Measurements from ENCODE around the gene RRAS.
A peak's percentile ranks its signal among the peaks of the same experiment; 100 is the strongest.

Gene RRAS

DNA sequence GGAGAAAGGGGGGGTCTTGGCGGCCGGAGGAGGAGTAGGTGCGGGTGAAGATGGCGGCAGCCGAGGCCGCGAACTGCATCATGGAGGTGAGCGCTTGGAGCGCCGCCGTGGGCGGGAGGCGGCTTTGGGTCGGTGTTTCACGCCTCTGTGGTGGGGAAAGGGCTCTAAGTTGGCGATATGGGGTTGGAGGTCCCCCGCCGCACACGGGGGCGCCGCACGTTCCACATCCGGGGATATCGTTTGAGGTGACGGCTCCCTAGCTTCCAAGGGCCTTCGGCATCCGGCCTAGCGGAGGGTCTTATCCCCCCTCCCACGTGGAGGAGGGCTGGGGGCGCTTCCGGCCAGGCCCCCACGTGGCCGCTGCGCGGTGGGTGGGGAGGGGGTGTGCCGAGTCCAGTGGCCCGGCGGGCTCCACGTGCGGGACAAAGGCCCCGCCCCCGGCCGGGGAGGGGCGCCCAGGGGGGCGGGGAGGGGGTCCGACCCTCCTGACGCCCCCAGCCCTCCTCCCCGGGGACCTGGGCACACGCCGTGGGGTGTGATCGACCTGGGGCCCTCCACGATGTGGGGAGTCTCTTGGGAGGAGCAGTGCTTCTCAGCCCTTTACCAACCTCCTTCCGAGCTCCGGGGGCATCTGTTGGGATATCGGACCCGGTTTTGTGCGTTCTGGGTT is 37.4 kb upstream of the RRAS start, which contains the start of gene PRMT1:
PRMT1 (plus strand) TSS at position 41 of the 670 bp plus-strand sequence; CDS start at position 51, 10 bp downstream.
- DNase-seq (ENCODE audit: low spot score), result peak; percentile 67

DNA sequence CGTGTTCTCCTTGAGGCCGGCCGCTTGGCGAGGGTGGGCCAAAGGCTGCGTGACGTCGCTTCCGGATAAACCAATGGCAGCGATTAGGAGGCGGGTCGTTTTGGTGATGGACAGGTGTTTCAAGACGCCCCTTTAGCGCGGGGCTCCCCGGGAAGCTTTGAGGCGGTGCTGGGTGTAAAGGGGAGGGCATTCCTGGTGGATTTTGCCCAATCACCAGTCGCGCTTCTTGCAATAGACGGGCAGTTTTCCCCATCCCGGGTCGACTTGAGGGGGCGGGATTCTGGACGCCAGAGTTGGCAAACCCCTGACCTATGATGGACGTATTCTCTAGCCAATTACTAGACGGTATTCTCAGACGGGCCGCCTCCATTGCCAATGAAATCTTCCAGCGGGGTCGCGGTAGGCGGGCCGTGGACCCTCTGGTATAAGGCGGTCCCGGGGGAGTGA is 36.9 kb upstream of the RRAS start:
- peak; percentile 90 for DNase-seq (ENCODE audit: low spot score)

DNA sequence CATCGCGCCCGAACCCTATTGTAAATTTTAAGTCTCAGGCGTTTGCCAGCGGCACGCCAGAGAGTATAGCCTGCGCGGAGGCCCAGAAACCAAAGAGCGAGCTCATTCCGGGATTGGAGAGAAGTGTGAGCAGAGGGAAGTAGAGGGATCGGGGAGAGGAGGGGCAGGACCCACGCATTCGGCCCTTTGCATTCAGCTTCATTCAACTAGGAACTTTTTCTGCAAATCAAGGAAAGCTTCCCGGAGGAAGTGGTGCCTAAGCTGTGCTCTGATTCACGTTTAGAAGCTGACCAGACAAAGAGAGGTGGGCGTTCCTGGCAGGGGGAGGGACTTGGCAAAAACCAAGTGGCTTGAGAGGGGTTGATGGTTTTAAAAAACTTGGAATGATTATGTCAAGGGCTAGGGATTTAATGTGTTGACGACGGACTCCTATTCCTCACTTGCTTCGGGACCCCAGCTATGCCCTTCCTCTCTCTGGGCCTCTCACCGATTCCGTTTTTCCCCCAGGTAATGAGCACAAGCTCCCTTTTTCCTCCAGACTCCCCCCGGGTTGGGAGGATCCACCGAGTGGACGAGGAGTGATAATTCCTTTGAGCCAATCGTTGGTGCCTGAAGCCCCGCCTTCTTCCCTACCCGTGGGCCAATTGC is 36.3 kb upstream of the RRAS start:
- peak; percentile 79 for DNase-seq (ENCODE audit: low spot score)

DNA sequence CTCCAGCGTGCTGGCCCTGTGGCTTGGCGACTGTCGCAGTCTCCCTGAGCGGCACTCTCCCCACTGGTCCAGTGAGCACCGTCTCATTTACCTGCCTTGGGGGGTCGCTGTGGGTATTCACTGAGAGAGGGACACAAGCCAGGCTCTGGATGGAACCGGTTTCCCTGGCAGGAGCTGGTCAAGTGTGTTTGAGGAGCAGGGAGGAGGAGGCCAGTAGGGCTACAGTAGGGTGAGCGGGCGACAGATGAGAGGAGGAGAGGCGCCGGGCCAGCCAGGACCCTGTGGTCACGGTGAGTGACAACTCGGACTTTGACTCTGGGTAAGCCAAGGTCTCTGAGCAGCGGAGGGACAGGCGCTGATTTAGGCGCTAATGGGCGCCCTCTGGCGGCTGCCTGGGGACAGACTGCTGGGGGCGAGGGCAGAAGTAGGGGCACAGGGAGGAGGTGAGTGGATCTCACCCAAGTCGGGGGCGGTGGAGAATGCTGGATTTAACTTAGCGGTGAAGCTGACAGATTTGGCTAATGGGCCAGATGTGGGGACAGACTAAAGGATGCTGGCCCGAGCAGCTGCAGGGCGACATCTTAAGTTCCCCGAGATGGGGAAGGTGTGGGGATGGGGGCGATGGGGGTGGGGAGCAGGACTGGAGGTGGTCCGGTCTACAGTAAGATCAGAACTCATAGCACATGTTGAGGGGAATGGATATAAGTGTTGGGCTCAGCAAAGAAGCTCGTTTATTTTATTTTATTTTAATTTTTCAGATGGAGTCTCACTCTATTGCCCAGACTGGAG is 32.4 kb upstream of the RRAS start:
- peak; percentile 88 for DNase-seq (ENCODE audit: low spot score)

DNA sequence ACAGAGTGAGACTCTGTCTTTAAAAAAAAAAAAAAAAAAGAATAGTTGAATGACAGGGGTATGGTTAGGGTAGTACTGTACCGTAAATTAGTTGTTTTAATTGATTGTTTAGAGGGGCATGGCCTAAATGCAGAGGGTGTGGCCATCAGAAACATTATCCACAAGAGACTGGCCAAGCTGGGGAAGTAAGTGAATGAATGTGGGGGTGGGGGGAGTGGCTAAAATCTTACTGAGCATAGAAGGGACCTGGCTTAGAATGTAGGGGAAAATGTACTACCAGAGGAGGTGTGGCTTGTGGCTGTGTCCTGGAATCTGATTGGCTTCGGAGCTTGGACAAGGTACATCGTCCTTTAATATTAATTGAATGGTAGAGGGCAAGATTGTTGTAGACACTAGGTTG is 29.6 kb upstream of the RRAS start:
- no peak for DNase-seq (ENCODE audit: low spot score)

DNA sequence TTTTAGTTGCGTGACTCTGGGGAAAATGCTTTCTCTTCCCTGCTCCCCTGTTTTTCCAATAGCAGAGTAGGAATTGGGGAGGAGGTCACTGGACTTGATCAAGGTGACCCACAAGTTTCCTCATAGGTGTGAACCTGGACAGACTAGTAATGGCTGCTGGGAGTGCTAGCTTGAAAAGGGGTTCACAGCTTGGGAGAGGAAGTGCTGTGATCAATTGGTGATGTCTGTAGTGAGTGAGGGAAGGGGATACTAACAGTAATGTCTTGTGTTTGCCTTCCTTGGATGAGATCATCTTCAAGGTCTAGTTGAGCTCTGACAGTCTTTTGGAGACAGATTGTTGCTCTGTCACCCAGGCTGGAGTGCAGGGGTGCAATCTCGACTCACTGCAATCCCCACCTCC is 27.5 kb upstream of the RRAS start:
- no peak for DNase-seq (ENCODE audit: low spot score)

DNA sequence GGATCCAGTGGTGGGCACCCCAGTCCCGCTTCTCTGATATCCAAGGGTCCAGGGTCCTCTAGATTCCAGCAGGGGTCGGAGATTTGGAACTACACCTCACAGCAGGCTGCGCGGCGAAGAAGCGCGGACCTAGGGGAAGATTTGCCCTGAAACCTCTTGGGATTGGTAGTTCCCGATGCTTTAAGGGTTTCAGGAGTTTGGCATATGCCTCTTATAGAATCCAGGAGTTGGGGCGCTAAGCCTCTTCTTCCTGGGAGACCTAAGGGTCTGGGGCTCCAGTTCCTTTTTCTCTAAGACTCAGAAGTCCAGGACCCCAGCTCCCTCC is 26.1 kb upstream of the RRAS start:
- no peak for DNase-seq (ENCODE audit: low spot score)

DNA sequence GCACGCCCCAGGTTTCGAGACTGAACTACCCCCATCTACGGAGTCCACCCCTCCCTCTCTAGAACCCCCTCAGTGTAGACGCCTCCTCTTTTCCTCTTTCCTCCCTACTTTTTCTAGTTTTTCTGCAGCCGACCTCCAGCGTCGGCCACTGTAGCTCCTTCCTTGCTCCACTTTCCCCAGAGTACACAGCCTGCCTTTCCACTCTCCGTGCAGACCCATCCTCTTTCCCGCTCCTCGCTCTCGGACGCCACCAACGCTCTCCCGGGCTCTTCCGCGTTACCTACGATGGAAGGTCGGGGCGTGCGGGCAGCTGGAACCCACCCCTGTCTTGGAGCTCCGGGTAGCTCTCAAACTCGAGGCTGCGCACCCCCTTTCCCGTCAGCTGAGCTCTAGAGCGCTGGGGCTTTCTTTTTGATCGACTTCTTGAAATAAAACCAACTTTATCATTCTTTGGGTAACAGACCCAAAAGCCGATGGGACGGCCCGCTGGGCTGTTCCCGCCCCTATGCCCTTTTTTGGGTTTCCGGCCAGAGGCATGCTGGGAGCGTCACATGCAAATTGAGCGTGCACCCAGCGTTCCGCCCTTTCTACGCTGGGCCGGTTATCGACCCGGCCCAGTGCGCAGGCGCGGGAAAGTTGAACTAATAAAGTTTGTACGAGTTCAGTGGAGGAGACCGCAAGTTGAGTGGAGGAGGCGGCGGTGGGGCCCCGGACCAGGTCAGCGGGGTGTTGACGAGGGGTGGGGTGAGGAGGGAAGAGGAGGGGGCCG is 25.6 kb upstream of the RRAS start, which contains the start of the genes BCL2L12 and IRF3:
BCL2L12 (plus strand) TSS at position 583 of the 769 bp plus-strand sequence. CDS start 760 bp downstream, outside the sequence.
IRF3 (minus strand) TSS at position 507 of the 769 bp plus-strand sequence. CDS start 1,019 bp downstream, outside the sequence.
- DNase-seq (ENCODE audit: low spot score), result peak; percentile 95

DNA sequence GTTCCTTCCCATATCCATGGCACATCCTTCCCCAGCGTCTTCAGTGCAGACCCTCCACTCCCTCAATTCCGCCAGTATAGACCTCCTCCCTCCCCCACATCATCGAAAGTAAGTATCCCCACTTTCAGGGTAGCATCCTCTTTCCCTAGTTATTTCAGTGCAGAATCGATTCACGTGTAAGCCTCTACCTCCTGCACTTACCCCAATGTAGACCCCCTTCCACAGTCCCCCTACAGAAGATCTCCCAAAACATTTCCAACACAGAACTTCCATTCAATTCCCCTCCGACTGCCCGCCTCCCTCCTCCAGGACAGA is 25.1 kb upstream of the RRAS start:
- no peak for DNase-seq (ENCODE audit: low spot score)

DNA sequence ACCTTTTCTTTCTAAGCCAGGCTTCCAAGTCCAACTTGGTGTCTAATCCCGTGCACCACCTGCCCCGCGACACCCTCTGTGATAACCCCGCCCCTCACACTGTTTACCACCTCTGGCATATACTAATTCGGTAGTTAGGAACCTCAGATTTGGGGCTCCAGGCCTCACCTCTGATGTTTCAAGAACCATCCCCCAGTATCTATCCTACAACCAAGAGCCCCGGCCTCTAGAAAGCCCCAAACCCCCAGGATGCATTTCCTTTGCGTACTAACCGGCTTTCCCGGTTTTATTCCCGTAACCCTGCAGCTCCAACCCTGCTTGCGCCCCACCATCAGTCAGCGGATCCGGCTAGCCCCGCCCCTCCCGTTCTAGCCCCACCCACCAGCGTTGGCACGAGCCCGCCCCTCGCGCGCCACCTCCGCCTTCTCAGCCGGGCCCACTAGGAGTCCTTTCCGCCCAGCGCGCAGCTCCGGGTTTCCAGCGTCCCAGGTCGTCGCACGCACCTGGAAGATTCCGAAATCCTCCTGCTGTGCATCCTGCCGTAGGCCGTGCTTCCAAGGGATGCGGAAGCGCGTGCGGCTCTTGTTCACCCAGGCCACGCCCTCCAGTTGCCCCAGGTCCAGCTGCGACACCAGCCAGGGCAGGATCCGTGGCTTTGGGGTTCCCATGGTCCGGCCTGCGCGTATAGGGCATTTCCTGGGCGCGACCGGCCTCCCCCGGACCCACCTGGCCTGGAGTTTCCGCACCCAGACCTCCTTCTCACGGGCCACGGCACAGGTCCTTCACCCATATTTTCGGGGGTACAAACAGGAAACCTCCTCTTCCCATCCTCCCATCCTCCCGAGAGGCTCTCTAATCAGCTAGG is 24.5 kb upstream of the RRAS start:
- DNase-seq (ENCODE audit: low spot score), result peak; percentile 94

DNA sequence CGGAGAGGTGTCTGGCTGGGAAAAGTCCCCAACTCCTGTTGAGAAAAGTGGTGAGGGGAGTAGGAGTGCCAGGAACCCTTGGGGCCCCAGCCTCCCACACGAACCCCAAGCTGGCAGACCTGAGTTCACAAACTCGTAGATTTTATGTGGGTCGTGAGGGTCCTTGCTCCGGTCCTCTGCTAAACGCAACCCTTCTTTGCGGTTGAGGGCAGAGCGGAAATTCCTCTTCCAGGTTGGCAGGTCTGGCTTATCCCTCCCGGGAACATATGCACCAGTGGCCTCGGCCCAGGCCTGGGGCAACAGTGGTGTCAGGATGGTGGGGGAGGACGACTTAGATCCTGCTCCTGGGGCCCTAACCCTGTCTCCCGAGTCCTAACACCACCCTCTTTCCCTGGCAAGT is 23.3 kb upstream of the RRAS start:
- DNase-seq (ENCODE audit: low spot score), result no peak

DNA sequence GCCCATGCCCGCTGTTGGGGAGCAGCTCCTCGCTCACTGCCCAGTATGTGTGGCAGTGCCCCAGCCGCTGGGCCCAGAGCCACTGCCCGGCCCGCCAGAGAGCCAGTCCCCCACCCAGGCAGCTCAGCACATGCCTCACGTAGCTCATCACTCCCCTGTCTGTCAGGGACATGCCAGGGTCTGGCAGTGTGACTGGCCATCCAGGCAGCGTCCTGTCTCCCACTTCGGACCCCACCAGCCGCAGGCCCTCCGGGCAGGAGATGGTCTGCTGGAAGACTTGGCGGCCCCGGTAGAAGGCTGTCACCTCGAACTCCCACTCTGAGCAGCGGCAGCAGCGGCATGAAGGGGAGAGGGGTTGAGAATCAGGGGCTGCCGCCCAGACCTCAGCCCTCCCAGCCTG is 22.1 kb upstream of the RRAS start:
- DNase-seq (ENCODE audit: low spot score), result no peak

DNA sequence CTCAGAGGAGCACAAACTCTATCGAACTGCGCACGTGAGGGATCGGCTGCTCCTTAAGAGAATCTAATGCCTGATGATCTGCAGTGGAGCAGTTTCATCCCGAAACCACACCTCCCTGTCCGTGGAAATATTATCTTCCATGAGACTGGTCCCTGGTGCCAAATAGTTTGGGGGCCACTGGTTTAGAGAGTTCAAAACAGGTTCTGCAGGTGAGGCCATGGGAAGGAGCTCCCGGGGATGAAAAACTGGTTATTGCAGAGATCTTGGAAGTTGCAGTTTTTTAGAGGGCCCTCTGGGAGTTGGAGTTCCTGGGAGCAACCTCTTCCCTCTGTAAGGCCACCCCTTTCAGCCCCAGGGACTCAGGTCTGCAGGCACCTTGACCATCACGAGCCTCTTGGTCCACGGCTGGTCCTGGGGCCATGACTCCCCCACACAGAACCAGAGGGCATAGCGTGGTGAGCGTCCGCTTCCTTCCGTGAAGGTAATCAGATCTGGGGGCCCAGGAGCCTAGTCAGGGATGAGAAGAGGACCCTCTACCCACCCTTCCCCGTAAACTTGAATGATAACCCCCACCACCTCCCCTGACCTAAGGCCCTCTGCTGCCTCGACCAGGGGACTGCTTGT is 20.5 kb upstream of the RRAS start:
- DNase-seq (ENCODE audit: low spot score), result no peak

DNA sequence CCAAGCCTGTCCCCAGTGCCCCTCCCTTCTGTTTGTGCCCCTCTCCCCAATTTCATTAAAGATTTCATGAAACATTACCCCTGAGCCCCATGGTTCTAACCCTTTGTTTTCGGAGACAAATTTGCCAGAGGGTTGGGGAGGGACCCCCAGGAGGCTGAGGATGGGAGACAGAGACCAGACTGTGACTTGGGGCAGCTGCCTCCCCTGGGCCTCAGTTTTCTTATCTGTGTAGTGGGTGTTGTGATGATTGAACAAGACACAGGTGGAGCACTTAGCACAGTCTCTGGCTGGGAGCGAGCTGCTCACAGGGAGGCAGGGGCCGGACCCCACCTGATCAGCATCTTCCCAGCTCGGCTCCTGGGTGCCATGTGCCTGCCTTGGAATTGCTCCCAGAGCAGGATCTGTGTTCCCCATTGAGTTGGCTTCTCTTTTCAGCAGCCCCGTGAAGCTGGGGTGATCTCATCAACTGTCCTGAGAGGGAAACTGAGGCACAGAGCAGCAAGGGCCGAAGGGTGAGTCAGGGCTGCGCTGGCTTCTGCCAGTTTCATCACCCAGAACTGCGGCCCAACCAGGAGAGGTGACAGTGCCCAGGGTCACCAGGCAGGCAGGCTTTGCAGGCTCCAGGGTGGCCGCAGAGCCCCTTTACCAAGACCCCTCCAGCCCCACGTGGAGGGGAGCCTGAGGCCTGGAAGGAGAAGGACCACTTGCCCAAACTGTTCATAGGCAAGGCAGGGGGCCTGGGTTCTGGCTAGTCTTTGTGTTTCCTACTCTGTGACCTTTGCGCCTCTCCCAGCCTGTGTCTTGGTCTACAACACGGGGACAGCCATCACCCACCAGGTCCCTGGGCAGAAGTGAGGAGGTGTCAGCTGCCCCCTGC is 18.9 kb upstream of the RRAS start:
- no peak for DNase-seq (ENCODE audit: low spot score)

DNA sequence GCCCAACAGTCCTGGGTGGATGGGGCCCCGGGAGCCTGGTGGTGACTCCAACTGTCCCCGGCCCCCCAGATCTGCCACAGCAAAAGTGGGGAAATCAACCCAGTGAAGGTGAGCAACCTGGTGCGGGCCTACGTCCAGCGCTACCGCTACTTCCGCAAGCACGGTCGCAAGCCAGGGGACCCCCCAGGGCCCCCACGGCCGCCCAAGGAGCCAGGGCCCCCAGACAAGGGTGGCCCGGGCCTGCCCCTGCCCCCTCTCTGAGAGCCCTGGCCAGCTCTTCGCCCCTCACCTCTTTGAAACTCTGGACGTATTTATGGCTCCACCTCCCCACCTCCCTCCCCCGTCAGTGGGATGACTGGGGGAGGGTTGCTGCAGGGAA is 18.2 kb upstream of the RRAS start:
- no peak for DNase-seq (ENCODE audit: low spot score)

DNA sequence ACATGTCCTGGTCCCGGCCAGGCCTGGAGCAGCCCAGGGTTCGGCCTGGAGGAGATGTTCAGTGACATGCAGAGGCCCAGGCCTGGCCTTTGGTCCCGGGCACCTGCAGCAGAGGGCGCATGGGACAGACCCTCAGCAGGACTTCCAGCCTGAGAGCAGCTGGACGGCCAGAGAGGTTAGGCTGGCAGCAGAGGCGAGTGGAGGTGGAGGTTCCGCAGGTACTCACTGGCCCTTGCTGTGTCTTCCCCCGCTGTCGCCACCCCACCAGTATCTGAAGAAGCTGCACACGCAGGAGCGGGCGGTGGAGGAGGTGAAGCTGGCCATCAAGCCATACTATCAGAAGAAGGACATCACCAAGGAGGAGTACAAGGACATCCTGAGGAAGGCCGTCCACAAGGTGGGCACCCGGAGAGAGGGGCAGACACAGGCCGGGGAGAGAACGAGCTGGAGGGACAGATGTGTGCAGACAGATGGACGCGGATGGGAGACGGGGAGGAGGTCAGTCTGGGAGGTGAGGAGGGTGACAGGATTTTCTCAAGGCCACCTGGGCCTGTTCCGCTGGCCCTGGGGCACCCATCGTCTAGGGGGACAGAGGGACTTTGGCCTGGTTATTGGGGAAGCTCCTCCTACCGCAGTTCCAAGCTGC is 17.7 kb upstream of the RRAS start:
- peak; percentile 28 for DNase-seq (ENCODE audit: low spot score)

DNA sequence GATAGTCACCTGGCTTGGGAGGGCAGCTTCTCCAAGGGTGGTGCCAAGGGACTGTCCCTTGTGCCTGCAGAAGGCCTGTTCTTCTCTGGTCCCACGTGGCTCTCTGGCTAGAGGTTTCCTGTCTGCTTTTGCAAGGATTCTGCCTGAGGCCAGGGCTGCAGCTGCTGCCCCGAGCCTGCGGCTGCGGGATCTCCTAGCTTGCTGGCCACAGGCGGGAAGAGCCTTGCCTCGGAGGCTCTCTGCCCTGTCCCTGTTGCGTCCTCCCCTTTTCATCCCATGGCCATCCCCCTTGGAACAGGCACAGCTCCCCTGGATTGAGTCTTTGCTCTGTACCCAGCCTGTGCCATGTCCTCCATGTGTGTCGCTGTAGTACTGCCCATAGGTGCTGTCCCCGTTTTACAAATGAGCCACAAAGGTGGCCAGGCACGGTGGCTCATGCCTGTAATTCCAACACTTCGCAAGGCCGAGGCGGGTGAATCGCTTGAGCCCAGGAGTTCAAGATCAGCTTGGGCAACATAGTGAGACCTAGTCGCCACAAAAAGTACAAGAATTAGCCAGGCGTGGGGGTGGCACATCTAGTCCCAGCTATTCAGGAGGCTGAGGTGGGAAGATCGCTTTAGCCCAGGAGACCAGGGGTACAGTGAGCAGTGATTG is 16.6 kb upstream of the RRAS start:
- DNase-seq (ENCODE audit: low spot score), result no peak

DNA sequence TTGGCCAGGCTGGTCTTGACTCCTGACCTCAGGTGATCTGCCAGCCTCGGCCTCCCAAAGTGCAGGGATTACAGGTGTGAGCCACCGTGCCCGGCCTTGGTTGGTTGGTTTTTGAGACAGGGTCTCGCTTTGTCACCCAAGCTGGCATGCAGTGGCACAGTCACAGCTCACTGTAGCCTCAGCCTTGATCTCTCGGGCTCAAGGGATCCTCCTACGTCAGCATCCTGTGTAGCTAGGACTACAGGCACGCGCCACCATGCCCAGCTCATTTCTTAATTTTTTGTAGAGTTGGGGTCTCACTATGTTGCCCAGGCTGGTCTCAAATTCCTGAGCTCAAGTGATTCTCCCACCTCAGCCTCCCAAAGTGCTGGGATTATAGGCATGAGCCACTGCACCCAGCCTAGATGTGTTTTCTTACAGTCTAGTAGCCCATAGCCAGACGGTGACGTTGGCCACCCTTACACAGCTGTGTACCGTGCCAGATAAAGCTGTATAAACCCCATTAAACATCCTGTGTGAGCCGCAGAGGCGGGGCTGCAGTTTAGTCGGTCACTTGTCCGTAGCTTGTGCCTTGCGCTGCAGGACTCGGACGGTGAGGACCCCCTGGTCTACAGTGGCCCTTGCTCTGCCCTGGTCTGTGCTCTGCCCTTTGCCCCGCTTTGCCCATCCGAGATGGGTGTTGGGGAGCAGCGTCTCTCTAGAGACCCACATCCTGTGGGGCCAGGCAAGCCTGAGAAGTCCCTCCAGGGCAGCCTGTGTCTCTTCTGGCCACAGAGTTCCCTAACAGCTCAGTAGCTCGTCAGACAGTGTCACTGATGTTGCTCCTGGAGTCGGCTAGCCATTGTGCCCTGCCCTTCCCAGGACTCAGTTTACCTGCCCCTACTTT is 15.9 kb upstream of the RRAS start:
- DNase-seq (ENCODE audit: low spot score), result no peak

All from D341Med (cell line).